CD4-positive, alpha-beta T cell treated with Interleukin-17A for 4 hours (primary cell): ENCODE measurements around the gene VSTM4.

ENCODE experiments used
- DNase-seq: peaks from one replicate; pipeline ENCODE4 v3.0.0-alpha.2; 2020; ENCODE audit warnings: mixed read lengths

VSTM4 gene

GRCh38 chr10:49068209-49068608, 47.1 kb downstream of the VSTM4 start:
- no peak for DNase-seq

DNA sequence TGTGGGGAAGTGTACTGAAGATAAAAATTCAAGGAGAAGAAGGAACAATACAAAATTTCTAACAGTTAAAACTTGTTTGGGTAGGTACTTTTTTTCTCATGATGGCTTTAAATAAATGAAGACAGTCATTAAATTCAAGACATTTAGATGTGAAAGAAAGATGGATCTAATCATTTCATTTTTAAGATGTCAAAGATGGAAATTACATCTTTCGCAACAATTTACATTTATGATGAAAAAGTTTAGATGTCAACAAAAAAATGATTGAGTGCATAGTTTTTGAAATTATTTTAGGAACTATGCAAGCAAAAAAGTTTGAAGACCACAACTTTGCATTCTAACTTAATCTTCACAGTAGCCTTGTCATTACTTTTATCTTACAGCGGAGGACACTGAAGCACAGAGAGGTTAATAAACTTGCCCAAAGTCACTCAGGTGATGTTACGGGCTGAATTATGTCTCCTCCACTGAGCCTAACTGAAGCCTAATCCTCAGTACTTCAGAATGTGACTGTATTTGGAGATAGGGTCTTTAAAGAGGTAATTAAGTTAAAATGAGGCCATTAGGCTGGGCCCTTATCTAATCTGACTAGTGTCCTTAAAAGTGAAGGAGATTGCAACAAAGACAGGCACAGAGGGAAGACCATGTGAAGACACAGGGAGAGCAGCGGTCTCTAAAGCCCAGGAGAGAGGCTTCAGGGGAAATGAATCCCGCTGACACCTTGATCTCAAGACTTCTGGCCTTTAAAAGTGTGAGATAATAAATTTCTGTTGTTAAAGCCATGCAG, 48.2 kb downstream of the VSTM4 start:
- DNase-seq: no peak

GRCh38 chr10:49062229-49062628, 53.1 kb downstream of the VSTM4 start:
- DNase-seq: no peak

DNA sequence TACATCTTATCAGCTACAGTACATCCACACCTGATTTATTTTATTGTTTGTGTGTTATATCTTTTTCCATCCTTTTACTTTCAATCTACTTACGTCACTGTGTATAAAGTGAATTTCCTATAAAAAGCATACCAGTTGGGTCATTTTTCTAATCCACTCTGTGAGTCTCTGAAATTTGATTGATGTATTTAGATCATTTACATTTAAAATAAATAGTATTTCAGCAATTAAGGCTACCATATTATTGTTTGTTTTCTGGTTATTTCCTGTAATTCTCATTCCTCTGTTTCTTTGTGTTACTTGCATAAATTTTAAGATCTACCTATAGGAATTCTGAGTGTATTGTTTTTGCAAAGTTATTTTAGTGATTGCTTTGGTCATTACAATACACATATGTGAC, 53.7 kb downstream of the VSTM4 start:
- no peak for DNase-seq

DNA sequence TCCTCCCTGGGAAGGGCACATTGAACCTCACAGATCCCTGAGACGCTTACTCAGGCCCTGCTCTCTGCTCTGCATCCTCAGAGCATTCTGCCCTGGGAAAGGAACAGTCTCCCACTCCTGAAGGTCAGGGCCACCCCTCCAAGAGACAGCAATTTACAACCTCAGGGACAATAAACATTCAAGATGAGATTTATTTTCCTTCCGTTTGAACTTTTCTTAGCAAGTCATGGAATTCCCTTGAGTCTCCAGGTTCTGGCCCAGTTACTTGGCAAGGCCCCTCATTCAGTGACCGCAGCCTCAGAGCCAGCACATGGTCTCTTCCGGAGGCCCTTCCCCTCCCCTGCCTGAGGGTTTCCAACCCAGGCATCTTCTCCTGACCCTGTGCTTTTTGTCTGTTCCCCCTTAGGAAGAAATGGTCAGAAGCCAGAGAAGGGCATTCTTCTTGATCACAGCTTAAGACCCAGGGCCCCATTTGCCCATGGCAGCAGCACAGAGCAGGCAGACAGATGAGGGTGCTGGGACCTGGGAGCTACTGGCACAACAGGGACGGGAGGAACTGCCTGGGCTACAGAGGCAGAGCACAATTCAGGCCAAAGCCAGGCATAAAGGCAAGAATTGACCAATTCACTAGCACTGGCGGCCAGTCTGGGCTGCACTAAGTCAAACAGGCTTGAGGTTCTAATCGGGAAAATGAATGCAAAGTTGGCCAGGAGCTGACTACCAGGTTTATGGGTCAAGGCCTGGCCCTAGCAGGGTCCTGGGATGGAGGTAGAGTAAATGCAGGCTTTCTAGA, 56.7 kb downstream of the VSTM4 start:
- no peak for DNase-seq

GRCh38 chr10:49057231-49057880, 58.0 kb downstream of the VSTM4 start:
- no peak for DNase-seq

GRCh38 chr10:49056356-49056755, 59.0 kb downstream of the VSTM4 start:
- DNase-seq: no peak

- DNase-seq: no peak
These were observed 60.0 kb downstream of the VSTM4 start for GRCh38 chr10:49055221-49055849.

GRCh38 chr10:49054753-49055152, 60.6 kb downstream of the VSTM4 start:
- no peak for DNase-seq

- DNase-seq: no peak
These were observed 61.2 kb downstream of the VSTM4 start for GRCh38 chr10:49053998-49054692.

- no peak for DNase-seq
These were observed 62.0 kb downstream of the VSTM4 start for GRCh38 chr10:49053053-49053997.

DNA sequence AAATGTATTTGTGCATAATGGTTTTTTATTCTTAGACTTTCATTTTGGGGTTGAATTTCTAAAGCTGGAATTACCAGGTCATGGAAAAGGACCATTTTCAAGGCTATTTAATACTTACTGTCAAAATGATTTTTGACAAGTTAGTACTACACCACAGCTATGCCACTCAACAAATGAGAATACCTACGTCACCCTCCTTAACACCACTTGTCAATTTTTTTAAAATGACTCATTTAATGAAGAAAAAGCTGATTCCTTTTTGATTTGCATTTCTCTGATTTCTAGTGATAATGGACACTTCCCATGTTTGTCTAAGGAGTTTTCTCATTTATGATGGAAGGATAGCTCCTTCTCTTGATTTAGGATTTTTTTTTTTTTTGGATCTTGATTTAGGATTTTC, 63.3 kb downstream of the VSTM4 start:
- no peak for DNase-seq

- DNase-seq: no peak
These were observed 64.4 kb downstream of the VSTM4 start for GRCh38 chr10:49050906-49051305.

- no peak for DNase-seq
These were observed 65.0 kb downstream of the VSTM4 start for GRCh38 chr10:49050366-49050765.

DNA sequence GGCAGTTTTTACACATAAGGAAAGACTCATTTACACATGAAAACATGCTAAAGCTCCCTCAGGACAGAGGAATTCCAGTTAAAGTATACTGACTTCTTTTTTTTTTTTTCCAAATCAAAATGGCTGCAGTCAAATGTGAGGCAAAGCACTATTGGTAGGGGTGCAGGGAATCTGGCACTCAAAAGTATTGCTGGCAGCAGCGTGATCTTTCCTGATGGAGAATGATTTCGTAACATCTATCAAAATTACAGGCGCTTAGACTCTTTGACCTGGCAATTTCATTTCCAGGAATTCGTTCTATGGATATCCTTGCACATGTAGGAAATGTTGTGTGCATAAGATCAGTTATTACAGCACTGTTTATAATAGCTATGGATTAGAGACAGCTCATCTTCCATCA, 65.7 kb downstream of the VSTM4 start:
- no peak for DNase-seq

- DNase-seq: no peak
These were observed 68.1 kb downstream of the VSTM4 start for GRCh38 chr10:49047128-49047639.

GRCh38 chr10:49044293-49045193, 70.8 kb downstream of the VSTM4 start:
- DNase-seq: no peak

DNA sequence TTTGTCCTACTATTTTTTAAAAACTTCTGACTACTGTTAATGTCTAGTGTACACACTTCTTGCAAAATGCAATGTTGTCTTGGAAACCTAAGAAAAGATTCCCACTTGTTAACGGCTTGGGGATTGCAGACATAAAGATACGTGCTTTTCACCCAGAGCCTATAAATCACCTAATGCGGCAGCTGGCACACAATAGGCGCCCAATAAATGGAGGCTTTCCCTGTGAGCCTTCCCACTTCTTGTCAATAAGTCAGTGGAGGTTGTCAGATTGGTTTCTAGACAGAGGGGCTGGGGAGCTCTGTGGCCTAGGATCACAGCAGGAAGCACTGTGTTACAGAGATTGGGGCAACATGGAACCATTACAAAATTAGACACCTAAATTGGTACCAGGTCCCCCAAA, 74.7 kb downstream of the VSTM4 start:
- no peak for DNase-seq

- no peak for DNase-seq
These were observed 75.9 kb downstream of the VSTM4 start for GRCh38 chr10:49039409-49039808.

DNA sequence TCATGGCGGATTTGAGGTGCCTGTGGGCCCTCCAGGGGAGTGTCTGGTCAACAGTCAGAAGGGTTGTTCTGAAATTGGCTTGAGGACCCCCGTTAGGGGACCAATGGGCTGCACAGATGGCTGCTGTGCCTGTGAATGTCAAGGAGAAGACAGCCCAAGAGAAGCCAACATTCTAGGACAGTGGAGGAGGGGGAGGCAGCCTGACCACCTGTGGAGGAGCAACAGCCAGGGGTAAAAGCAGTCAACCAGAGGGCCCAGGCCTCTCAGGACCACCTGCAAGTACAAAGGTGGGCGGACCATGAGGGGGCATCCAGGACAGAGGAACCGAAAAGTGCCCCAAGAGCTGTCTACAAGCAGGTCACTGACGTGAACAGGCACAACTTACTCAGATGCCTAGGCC, 76.6 kb downstream of the VSTM4 start:
- DNase-seq: no peak
